T-helper 1 cell treated with Interleukin-12 subunit alpha and Interleukin-12 subunit beta and Interleukin-4 antibody, amounts not matched to agents 30 ng/mL and 1 ng/mL, for 36 hours (primary cell): ENCODE data around the gene CXCL8. TPM values are rescaled to one million over a fixed set of nuclear protein-coding genes. Genes with fewer than 3 reads are reported as not detected.
"Not testable (repeated sequence)": the region's sequence is repeated elsewhere in the genome, so short reads cannot be mapped to it uniquely, and the experiment has no call there.

Experiments
- intact Hi-C: fragments of 100-400 bp; cut with micrococcal nuclease; formaldehyde crosslinking; loops from one replicate; pipeline ENCODE4 v1.15.1; 2024
- total RNA-seq: library from RNA; stranded (reverse); gene quantifications from 2 replicates; pipeline ENCODE4 v1.2.3, GENCODE V29; 2022

Gene CXCL8
- 7.6 and 9.1 TPM in 2 replicates for total RNA-seq

- intact Hi-C loops: no loop called here
Measured at GRCh38 chr4:73740353-73740778, at the start of gene CXCL8. Gene CXCL8 (plus strand): TSS chr4:73740569. CDS start chr4:73740659, 90 bp downstream.

- intact Hi-C loops: not testable (repeated sequence)
Measured at GRCh38 chr4:73691201-73691600, 49.2 kb upstream of the CXCL8 start.

DNA sequence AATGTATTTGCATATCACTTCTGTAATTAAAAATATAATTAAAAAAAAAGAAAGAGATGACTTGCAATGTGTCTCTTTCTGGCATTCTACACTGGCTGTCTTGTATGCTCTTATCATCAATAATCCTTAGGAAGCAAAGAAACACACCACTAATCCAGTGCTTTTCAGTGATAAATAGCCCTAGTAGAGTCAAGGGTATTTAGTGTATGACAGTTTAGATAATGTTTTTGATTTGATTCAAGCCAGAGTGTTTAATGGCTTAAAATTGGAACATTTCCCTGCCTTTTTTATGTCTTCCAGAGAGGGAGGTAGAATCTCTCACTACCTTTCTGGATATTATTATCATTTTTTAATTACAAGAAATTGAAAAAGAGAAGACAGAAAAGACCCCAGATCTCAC, 48.6 kb upstream of the CXCL8 start:
- intact Hi-C loops: no loop called here

DNA sequence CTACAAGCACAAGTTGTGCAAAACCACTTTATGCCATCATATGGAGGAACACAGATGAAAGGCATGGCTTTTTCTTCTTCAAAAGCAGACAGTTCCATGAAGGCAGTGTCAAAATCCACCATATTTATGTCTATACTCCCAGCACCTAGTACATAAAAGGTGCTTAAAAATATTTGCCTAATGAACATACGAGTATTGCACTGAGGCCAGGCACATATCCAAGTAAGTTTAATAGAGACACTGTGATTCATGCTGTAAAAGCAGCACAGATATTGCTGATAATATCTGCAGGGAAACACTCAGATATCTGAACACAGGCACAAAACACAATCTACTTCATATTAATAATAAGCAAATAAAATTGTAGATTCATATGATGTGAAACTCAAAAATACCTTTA, 48.1 kb upstream of the CXCL8 start:
- intact Hi-C loops: no loop called here

GRCh38 chr4:73692701-73693100, 47.7 kb upstream of the CXCL8 start:
- intact Hi-C loops: no loop called here

DNA sequence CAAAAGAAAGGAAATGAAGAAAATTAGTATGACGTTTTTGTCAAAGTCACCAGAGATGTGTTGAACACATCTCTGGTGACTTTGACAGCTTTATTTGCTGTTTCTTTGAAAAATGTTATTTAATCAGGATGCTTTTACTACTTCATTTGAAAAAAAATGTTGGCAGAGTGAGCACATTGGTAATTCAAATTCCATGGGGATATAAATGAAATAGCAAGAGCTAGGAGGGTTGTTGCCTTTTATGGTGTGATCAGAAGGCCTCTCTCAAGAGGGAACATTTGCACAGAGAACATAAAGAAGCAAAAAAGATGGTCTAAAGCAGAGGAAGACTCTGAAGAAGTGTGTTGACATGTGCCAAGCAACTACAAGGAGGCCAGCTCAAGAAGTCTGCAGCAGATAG, 46.6 kb upstream of the CXCL8 start:
- intact Hi-C loops: no loop called here

- intact Hi-C loops: no loop called here
Measured at GRCh38 chr4:73698217-73698616, 42.2 kb upstream of the CXCL8 start.

- intact Hi-C loops: no loop called here
Measured at GRCh38 chr4:73701116-73701515, 39.3 kb upstream of the CXCL8 start.

DNA sequence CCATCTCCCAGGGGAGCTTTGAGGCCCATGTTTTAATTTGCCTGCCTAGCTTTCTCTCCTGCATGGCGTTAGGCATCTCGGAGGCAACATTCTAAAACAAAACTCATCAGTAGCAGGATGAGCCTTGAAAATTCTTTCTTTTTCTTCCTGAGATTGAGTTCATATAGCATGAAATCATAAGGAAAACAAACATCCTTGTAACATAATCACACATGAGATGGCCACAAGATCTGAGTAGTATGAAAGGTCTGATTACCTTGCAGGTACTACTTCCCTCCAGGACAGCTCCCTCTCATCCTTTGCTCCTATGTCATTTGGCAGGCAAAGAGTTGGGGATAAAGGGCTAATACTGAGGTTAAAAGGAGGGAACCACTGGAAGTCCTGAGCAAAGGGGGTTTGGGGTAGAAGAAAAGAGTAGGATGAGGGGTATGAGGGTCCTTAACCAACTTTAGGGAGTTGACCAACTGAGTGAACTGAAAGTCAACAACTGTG, 37.5 kb upstream of the CXCL8 start:
- intact Hi-C loops: no loop called here

- intact Hi-C loops: no loop called here
Measured at GRCh38 chr4:73703320-73703719, 37.0 kb upstream of the CXCL8 start.

DNA sequence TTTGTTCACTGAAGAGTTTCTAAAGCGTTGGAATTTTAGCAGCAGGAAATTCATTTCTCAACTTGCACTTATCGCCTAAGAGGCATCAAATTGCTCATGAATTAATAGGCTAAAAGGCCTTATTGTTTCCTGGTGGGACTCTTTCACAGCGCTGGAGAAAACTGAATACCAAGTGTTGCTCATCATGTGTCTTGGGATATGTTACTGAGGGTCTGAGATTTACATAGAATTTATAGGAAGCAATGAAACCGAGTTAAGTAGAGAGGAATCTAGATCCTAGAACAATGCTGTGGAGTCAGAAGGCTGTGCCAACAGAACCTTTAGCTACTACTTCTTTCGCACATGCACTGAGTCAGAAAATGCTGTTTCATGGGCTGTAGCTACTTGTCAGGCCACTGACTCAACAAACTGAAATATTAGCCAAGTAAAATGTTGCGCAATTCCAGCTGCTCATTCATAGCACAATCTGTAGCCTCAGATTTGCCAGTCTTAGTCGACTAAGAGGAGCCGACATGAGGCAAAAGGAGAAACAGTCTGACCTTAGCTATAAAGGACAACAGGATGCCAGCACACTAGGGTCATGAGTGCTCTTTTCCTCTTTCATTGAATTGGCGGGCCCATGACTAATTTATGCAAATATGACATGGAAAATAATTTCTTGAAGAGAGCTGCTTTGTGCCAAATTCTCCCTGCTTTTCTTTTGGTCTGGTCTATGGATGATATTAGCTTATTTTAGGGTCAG, 35.9 kb upstream of the CXCL8 start:
- intact Hi-C loops: no loop called here

DNA sequence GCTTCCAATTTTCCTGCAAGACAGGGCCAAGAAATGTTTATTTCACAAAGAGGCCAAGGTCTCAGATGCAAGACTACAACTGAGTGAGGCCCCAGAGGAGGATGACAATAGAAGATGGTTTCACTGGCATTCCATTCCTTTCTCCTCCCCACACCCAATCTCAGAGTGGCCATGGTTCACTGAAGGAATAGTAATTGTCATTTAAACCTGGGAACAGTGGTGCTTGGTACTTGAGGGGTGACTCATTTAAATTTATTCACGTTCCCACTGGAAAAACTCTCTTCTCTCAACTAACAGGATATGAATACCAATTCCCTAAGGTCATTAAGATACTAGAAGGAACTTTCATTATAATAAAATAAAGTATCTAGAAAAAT, 35.3 kb upstream of the CXCL8 start:
- intact Hi-C loops: no loop called here

DNA sequence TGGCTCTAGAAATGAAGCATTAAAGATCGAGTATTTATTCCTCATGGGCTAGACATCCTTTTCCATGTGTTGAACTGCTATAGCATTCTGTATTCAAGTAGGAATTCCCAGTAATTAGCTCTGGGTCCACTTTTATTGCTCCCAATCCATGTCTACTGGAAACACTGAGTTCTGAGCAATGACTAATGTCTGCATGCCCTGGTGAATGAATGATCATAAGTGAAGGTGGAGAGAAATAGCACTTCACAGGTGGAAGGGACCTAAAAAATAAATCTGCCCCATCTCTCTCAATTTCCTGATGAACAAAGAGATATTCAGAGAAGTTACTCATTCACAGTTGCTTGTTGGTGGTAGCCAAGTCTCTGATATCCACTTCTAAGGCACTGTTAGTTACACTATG, 34.6 kb upstream of the CXCL8 start:
- intact Hi-C loops: no loop called here

GRCh38 chr4:73706811-73707210, 33.6 kb upstream of the CXCL8 start:
- intact Hi-C loops: no loop called here

GRCh38 chr4:73707269-73707875, 33.0 kb upstream of the CXCL8 start:
- intact Hi-C loops: no loop called here

GRCh38 chr4:73707918-73708577, 32.3 kb upstream of the CXCL8 start:
- intact Hi-C loops: no loop called here

DNA sequence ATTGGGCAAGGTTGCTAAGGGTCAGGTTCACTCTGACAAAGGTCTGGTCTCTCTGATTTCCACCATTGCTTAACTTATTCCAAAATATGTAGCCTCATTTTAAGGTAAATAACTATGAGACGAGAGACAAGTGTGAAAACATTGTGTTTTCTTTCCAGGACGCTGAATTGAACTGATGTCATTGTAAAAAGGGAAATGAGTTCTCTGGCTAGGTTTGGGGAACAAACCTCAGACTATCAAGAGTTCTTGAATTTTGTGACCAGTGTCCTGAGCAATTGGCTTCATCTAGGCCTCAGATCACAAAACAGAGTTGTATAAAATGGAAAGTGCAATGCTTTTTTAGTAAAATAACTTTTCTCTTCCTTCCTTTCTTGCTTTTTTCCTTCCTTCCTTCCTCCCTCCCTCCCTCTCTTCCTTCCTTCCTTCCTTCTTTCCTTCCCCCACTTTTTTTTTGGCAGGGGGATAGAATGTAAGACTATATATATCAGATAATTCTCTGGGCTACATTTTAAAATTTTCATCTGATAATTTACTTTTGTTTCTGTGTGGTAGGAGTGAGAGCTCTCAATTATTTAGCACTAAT, 30.8 kb upstream of the CXCL8 start:
- intact Hi-C loops: no loop called here

DNA sequence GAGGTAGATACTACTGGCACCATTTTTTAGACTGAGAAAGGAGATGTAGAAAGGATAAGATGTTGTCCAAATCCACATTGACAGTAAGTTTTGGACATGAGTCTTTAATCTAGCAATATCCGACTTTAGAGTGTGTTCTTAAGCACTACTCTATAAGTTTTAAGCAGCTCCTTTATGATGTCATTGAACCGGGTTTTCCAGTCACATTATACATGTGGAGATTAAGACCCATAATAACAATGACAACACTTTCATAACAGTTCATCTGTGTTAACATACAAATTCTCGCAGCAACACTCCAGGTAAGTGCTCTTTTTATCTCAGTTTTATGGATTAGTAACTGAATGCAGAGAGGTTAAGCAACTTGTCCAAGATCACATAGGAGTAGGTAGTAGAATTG, 30.3 kb upstream of the CXCL8 start:
- intact Hi-C loops: no loop called here

GRCh38 chr4:73711989-73712388, 28.4 kb upstream of the CXCL8 start:
- intact Hi-C loops: loop anchor here (1.0 kb wide), 1 partner anchor 42 kb away; no protein-coding TSS in a partner anchor

- intact Hi-C loops: no loop called here
Measured at GRCh38 chr4:73713650-73714049, 26.7 kb upstream of the CXCL8 start.

DNA sequence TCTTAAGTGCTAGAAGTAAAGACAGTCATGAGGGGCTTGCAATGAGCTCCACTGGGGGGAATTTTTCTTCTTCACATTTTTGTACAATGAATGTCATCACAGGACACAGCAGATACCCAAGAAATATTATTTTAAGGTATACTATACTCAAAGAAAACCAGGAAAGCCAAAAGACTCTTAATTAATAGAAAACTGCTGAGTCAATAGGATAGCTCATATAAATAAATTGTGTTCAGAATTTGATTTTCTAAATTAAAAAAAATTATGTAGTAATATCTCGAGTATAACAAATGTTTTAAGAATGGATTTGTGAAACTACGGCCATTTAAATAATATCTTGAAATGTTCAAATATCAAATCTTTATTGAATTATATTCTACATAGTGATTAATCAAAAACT, 25.7 kb upstream of the CXCL8 start:
- intact Hi-C loops: no loop called here

GRCh38 chr4:73715659-73716058, 24.7 kb upstream of the CXCL8 start:
- intact Hi-C loops: no loop called here
